Transverse colon (tissue), 4 donors: ENCODE data around the gene ANG. TPM values are rescaled to one million over a fixed set of nuclear protein-coding genes. Genes with fewer than 3 reads are reported as not detected.
"Not testable (repeated sequence)": the region's sequence is repeated elsewhere in the genome, so short reads cannot be mapped to it uniquely, and the experiment has no call there.

Source experiments
- DNase-seq: peaks from one replicate; pipeline ENCODE4 v3.0.0-alpha.2; 2019
- H3K27ac ChIP-seq, 4 donors: fragments of 200-600 bp; sonication (generic); 2 replicates each; pipeline ENCODE4 v1.5.1; 2016 to 2018; ENCODE audit warnings: inconsistent platforms in 4 of 4
- H3K27me3 ChIP-seq: fragments of 200-600 bp; sonication (generic); 2 replicates; pipeline ENCODE4 v1.5.1; 2017; ENCODE audit warnings: inconsistent platforms
- H3K36me3 ChIP-seq, 4 donors: fragments of 200-600 bp; sonication (generic); 2 replicates each; pipeline ENCODE4 v1.5.1; 2017 to 2019; ENCODE audit warnings: inconsistent platforms in 4 of 4
- H3K4me1 ChIP-seq, 4 donors: fragments of 200-600 bp; sonication (generic); 2 replicates each; pipeline ENCODE4 v1.5.1; 2017 to 2020; ENCODE audit warnings: inconsistent platforms in 4 of 4
- H3K4me3 ChIP-seq, 4 donors: fragments of 200-600 bp; sonication (generic); 1 replicate in 1 of 4; 2 replicates in 3 of 4; pipeline versions ENCODE4 v1.5.1 to v1.6.1; 2017 to 2019; ENCODE audit warnings: inconsistent platforms in 4 of 4
- H3K9me3 ChIP-seq, 2 donors: fragments of 200-600 bp; sonication (generic); 2 replicates each; pipeline ENCODE4 v1.5.1; 2017 to 2019; ENCODE audit warnings: inconsistent platforms in 2 of 2
- EP300 ChIP-seq: sonication (generic); formaldehyde crosslinking; IDR thresholded peaks from one replicate; pipeline ENCODE4 v1.6.1; 2017; ENCODE audit warnings: antibody characterized with exemption, low read depth
- POLR2A ChIP-seq: fragments of 450-650 bp; IDR thresholded peaks from one replicate; pipeline ENCODE4 v1.6.1; 2016; ENCODE audit warnings: antibody characterized with exemption, mild to moderate bottlenecking, moderate library complexity
- POLR2AphosphoS5 ChIP-seq, 3 donors: sonication (generic); formaldehyde crosslinking; IDR thresholded peaks; one replicate each; pipeline ENCODE4 v1.6.1; 2016; ENCODE audit warnings: antibody characterized with exemption in 3 of 3
- WGBS, 2 donors: methylation state at CpG; one replicate each; pipeline ENCODE4 v1.1.5; 2018; ENCODE audit warnings: low coverage in 1 of 2; 5-methylcytosine and 5-hydroxymethylcytosine counted together
- in situ Hi-C, 4 donors: fragments of 200-750 bp; cut with MboI; loops; one replicate each; pipeline versions ENCODE4 v1.15.0 to v1.15.1; 2017; ENCODE audit warnings: low sequenced_read_pairs in 3 of 4, low pct_ligation_motif_present in 1 of 4, low pct_unique_long_range_greater_than_20kb in 1 of 4
- intact Hi-C: fragments of 100-400 bp; cut with DNase I; formaldehyde crosslinking; loops from one replicate; pipeline ENCODE4 v1.15.1; 2023; ENCODE audit warnings: low total_unique reads
- total RNA-seq, 4 donors: library from RNA; depleted of rRNA; stranded (reverse); fragments of >200 nt; gene quantifications; one replicate each; pipeline ENCODE4 v1.1.0, GENCODE V29; 2016
- TF ChIP-seq, protein P1 (sequence below), 5 experiments: fragments of 200-600 bp in 3 of 5; fragments of 450-650 bp in 2 of 5; sonication (generic) in 3 of 5; IDR thresholded peaks; 1 replicate in 2 of 5; 2 replicates in 3 of 5; pipeline ENCODE4 v1.5.1; 2016 to 2017; ENCODE audit warnings: antibody characterized with exemption in 5 of 5, inconsistent platforms in 3 of 5, mild to moderate bottlenecking in 2 of 5, moderate library complexity in 1 of 5

The ANG gene
- total RNA-seq, 4 donors from 2014 or later: 10.5 to 37.1 (median 25.7) TPM

DNA sequence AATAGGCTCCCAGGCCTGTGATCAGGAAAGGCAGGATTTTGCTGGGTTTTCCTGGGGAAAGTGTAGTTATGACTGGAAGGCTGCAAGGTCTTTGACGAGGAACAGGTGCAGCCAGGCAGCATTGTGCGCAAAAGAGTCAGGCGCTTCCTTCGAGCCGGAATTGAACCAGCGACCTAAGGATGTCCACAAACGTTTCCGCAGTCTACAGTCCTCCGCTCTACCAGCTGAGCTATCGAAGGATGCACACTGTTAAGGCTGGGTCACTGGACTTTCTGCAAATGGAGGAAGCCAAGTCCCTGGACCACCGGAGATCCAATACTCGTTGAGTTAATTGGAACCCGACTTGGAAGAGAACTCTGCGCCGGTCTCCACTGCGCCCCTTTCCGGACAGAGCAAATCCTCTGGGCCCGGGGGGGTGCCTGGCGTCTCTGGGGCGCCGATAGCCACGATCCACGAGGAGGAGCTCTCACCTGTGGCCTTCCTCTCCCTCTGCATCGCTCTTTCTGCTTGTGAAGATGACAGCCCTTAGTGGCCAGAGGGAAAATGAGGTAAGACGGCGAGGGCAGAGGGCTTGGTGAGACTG, 28.7 kb upstream of the ANG start:
- in situ Hi-C loops: no loop called here
- Histone ChIP-seq H3K4me1 (peaks cover 0 to 12% (median 7%) of the 10 kb centered on the region in 4 donors), H3K27ac (no peak overlapping the region), H3K4me3 (no peak overlapping the region), H3K36me3 (no peaks in the 10 kb centered on the region), H3K27me3 (peaks cover 57% of the 10 kb centered on the region), H3K9me3 (no peaks in the 10 kb centered on the region)
- 78 to 87% methylated on average over 3 to 26 of the region's 26 CpGs for WGBS, 2 donors
- no peak for DNase-seq
- intact Hi-C loops: no loop called here
- TF ChIP-seq POLR2AphosphoS5 (IDR thresholded peaks at IDR 0.05) (no peak), POLR2A (no peak), EP300 (no peak)
- TF ChIP-seq, protein P1, sequence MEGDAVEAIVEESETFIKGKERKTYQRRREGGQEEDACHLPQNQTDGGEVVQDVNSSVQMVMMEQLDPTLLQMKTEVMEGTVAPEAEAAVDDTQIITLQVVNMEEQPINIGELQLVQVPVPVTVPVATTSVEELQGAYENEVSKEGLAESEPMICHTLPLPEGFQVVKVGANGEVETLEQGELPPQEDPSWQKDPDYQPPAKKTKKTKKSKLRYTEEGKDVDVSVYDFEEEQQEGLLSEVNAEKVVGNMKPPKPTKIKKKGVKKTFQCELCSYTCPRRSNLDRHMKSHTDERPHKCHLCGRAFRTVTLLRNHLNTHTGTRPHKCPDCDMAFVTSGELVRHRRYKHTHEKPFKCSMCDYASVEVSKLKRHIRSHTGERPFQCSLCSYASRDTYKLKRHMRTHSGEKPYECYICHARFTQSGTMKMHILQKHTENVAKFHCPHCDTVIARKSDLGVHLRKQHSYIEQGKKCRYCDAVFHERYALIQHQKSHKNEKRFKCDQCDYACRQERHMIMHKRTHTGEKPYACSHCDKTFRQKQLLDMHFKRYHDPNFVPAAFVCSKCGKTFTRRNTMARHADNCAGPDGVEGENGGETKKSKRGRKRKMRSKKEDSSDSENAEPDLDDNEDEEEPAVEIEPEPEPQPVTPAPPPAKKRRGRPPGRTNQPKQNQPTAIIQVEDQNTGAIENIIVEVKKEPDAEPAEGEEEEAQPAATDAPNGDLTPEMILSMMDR (IDR thresholded peaks at IDR 0.05): no peak

DNA sequence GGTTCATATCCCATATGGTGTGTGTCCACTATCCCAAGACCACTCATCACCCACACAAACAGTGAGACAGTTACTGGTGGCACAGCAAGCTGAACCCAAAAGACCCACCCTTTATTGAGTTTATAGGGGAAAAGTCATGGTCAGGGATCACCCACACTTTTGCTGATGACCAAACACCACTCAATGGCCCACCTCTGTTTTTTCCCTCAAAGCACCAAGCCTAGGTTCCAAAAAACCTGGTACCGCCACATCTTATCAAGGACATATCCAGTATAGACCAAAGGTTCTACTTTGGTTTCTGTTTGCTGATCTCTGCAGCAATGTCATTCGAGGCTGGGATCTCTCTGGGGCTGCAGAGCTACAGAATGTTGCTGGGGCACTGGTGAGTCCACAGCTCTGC, 27.4 kb upstream of the ANG start:
- no peak overlapping the region for H3K4me3 ChIP-seq
- 64 to 100% methylated on average over 1 to 2 of the region's 2 CpGs for WGBS, 2 donors
- in situ Hi-C loops: no loop called here
- TF ChIP-seq, protein P1 (IDR thresholded peaks at IDR 0.05): no peak
- TF ChIP-seq POLR2AphosphoS5 (IDR thresholded peaks at IDR 0.05): no peak
- TF ChIP-seq EP300: no peak
- no peak for TF ChIP-seq POLR2A
- no peak overlapping the region for H3K27ac ChIP-seq
- no peak for DNase-seq
- peaks cover 49% of the 10 kb centered on the region for H3K27me3 ChIP-seq
- no peaks in the 10 kb centered on the region for H3K36me3 ChIP-seq
- peaks cover 0 to 15% (median 7%) of the 10 kb centered on the region in 4 donors for H3K4me1 ChIP-seq
- intact Hi-C loops: no loop called here
- H3K9me3 ChIP-seq: no peaks in the 10 kb centered on the region

DNA sequence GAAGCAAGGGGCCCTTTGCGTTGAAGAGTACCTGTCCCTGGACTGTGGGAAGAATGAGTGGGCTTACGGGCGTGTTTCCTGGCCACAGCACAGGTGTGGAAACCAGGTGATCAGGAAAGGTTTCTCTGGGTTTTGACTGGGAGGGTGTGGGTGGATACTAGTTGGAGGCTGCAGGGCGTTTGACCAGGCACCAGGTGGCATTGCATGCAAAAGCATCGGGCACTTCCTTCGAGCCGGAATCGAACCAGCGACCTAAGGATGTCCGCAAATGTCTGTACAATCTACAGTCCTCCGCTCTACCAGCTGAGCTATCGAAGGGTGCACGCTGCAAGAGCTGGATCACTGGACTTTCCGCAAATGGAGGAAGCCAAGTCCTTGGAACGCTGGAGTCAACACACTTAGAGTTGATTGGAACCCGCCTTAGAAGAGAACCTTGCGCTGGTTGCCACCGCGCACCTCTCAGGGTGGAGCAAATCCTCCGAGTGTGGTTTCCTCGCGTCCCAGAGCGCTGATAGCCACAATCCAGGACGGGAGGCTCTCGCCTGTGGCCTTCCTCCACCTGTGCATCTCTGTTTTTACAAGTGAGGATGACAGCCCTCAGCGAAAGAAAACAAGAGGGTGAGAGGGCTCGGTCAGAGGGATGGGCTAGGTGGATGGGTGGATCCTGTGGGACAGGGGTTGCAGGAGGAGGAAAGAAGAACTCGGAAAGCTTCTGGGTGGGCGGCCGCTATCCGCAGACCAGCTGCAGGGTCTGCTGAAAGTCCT, 25.4 kb upstream of the ANG start:
- peak; percentile 83 for DNase-seq
- H3K36me3 ChIP-seq: no peaks in the 10 kb centered on the region
- H3K4me1 ChIP-seq: peaks cover 0 to 15% (median 7%) of the 10 kb centered on the region in 4 donors
- in situ Hi-C loops (no loop called here), intact Hi-C loops (no loop called here)
- no peaks in the 10 kb centered on the region for H3K9me3 ChIP-seq
- TF ChIP-seq POLR2AphosphoS5 (IDR thresholded peaks at IDR 0.05) (no peak), EP300 (no peak), POLR2A (no peak)
- TF ChIP-seq, protein P1 (IDR thresholded peaks at IDR 0.05): peak; percentile 54 to 83 (median 66)
- H3K4me3 ChIP-seq: peak overlapping the region in 2 of 4 donors; percentile 6 to 34
- H3K27ac ChIP-seq: no peak overlapping the region
- H3K27me3 ChIP-seq: peaks cover 29% of the 10 kb centered on the region
- WGBS, 2 donors: 0 to 26% methylated on average over 1 to 31 of the region's 31 CpGs

DNA sequence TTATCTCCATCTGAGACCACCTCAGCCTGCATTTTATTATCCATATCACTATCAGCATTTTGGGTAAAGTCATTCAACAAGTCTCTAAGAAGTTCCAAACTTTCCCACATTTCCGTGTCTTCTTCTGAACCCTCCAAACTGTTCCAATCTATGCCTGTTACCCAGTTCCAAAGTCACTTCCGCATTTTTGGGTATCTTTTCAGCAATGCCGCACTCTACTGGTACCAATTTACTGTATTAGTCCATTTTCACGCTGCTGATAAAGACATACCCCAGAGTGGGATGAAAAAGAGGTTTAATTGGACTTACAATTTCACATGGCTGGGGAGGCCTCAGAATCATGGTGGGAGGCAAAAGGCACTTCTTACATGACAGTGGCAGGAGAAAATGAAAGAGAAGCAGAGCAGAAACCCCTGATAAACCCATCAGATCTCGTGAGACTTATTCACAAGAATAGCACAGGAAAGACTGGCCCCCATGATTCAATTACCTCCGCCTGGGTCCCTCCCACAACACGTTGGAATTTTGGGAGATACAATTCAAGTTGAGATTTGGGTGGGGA, 22.1 kb upstream of the ANG start:
- H3K9me3 ChIP-seq, H3K27ac ChIP-seq, H3K36me3 ChIP-seq, in situ Hi-C loops, H3K27me3 ChIP-seq, H3K4me3 ChIP-seq, intact Hi-C loops, DNase-seq: not testable (repeated sequence)
- 76 to 84% methylated on average over 7 of the region's 7 CpGs for WGBS, 2 donors
- H3K4me1 ChIP-seq: peaks cover 0 to 15% (median 7%) of the 10 kb centered on the region in 4 donors
